ENCODE results near the gene RETN.

Gene RETN, protein sequence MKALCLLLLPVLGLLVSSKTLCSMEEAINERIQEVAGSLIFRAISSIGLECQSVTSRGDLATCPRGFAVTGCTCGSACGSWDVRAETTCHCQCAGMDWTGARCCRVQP

GRCh38 chr19:7668842-7669241 lies at the start of gene RETN:
TSS of gene RETN (plus strand) at chr19:7669049. CDS start at chr19:7669327, 278 bp downstream.
- Histone ChIP-seq H3K27ac (ENCODE audit: low read depth, low read length) (no peak within 1 kb of the TSS), H3K4me1 (ENCODE audit: control insufficient read depth in 5 of 5, insufficient read depth in 5 of 5, low read length in 5 of 5) (peaks cover 0 to 3% (median 0%) of the 10 kb centered on the region in 5 donors), H3K9me3 (ENCODE audit: control insufficient read depth in 5 of 5, low read length in 5 of 5) (peaks cover 0 to 5% (median 2%) of the 10 kb centered on the region in 5 donors), H3K27me3 (ENCODE audit: control insufficient read depth in 5 of 5, insufficient read depth in 4 of 5, low read length in 5 of 5) (peaks cover 4 to 27% (median 20%) of the 10 kb centered on the region in 5 donors), H3K36me3 (ENCODE audit: control insufficient read depth in 5 of 5, insufficient read depth in 5 of 5, low read length in 5 of 5) (no peaks in the 10 kb centered on the region), H3K4me3 (ENCODE audit: low read depth in 1 of 5, low read length in 5 of 5) (no peak within 1 kb of the TSS), H3K9ac (ENCODE audit: low read length in 5 of 5) (no peak within 1 kb of the TSS)

GRCh38 chr19:7619671-7620441 lies 49.0 kb upstream of the RETN start:
- Histone ChIP-seq H3K4me3 (ENCODE audit: low read depth in 1 of 5, low read length in 5 of 5) (no peak overlapping the region), H3K4me1 (ENCODE audit: control insufficient read depth in 5 of 5, insufficient read depth in 5 of 5, low read length in 5 of 5) (peaks cover 0 to 6% (median 0%) of the 10 kb centered on the region in 5 donors), H3K27ac (ENCODE audit: low read depth, low read length) (no peak overlapping the region), H3K9ac (ENCODE audit: low read length in 5 of 5) (no peak overlapping the region), H3K27me3 (ENCODE audit: control insufficient read depth in 5 of 5, insufficient read depth in 4 of 5, low read length in 5 of 5) (no peaks in the 10 kb centered on the region), H3K36me3 (ENCODE audit: control insufficient read depth in 5 of 5, insufficient read depth in 5 of 5, low read length in 5 of 5) (peaks cover 0 to 67% (median 60%) of the 10 kb centered on the region in 5 donors), H3K9me3 (ENCODE audit: control insufficient read depth in 5 of 5, low read length in 5 of 5) (no peaks in the 10 kb centered on the region)

DNA sequence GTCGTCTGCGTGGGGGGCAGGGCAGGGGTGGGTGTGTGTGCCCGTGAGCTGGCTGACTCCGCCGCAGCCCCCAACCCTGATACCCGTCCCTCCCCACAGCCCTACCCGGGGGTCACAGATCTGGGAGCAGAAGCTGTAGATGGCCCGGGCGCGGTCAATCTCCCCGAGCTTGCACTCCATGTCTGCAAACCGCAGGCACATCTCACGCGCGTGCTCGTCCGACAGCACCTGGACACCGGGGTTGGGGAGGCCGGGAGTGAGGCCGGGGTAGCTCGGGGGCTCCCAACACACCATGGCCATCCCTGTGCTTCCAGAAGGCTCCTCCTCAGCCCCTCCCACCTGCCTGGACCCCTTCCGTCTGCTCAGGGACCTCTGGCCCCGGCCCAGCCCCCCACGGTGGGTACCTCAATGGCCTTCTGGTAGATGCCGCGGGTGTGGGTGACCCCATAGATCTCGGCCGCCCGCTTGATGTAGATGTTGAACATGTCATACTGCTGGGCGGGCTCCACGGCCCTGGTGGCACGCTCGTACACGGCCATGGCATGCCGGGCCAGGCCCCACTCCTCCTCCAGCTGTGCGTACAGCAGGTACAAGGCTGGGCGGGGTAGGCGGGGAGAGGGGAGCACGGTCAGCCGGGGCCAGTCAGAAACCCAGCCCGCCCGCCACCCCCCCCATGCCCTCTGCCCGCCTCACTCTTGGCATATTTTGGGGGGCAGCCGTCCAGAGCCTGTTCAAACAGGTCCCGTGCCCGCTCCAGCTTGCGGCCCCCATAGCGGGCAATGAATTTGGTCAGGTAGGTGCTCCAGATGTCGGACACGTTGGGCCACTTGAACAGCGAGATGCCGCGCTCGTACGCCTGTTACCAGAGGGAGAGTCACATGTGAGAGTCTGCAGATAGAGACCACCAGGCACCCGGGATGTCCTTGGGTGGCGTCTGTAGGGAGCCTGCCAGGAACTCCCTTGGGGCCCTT lies 48.1 kb upstream of the RETN start:
- peaks cover 0 to 76% (median 67%) of the 10 kb centered on the region in 5 donors for H3K36me3 ChIP-seq (ENCODE audit: control insufficient read depth in 5 of 5, insufficient read depth in 5 of 5, low read length in 5 of 5)

GRCh38 chr19:7622933-7623685 lies 45.7 kb upstream of the RETN start:
- H3K27ac ChIP-seq (ENCODE audit: low read depth, low read length): no peak overlapping the region

More for the DNA sequence above, 48.1 kb upstream of the RETN start:
- Histone ChIP-seq H3K4me1 (ENCODE audit: control insufficient read depth in 5 of 5, insufficient read depth in 5 of 5, low read length in 5 of 5) (peaks cover 0 to 6% (median 0%) of the 10 kb centered on the region in 5 donors), H3K9ac (ENCODE audit: low read length in 5 of 5) (no peak overlapping the region), H3K27ac (ENCODE audit: low read depth, low read length) (no peak overlapping the region), H3K4me3 (ENCODE audit: low read depth in 1 of 5, low read length in 5 of 5) (no peak overlapping the region), H3K9me3 (ENCODE audit: control insufficient read depth in 5 of 5, low read length in 5 of 5) (no peaks in the 10 kb centered on the region), H3K27me3 (ENCODE audit: control insufficient read depth in 5 of 5, insufficient read depth in 4 of 5, low read length in 5 of 5) (no peaks in the 10 kb centered on the region)

GRCh38 chr19:7623725-7624603 lies 44.9 kb upstream of the RETN start:
- H3K4me1 ChIP-seq (ENCODE audit: control insufficient read depth in 5 of 5, insufficient read depth in 5 of 5, low read length in 5 of 5): peaks cover 2 to 18% (median 16%) of the 10 kb centered on the region in 5 donors
- peaks cover 0 to 85% (median 75%) of the 10 kb centered on the region in 5 donors for H3K36me3 ChIP-seq (ENCODE audit: control insufficient read depth in 5 of 5, insufficient read depth in 5 of 5, low read length in 5 of 5)
- H3K27me3 ChIP-seq (ENCODE audit: control insufficient read depth in 5 of 5, insufficient read depth in 4 of 5, low read length in 5 of 5): no peaks in the 10 kb centered on the region
- no peak overlapping the region for H3K9ac ChIP-seq (ENCODE audit: low read length in 5 of 5)
- H3K4me3 ChIP-seq (ENCODE audit: low read depth in 1 of 5, low read length in 5 of 5): no peak overlapping the region
- H3K27ac ChIP-seq (ENCODE audit: low read depth, low read length): no peak overlapping the region
- H3K9me3 ChIP-seq (ENCODE audit: control insufficient read depth in 5 of 5, low read length in 5 of 5): no peaks in the 10 kb centered on the region

More at GRCh38 chr19:7622933-7623685, 45.7 kb upstream of the RETN start:
- Histone ChIP-seq H3K36me3 (ENCODE audit: control insufficient read depth in 5 of 5, insufficient read depth in 5 of 5, low read length in 5 of 5) (peaks cover 0 to 93% (median 79%) of the 10 kb centered on the region in 5 donors), H3K4me3 (ENCODE audit: low read depth in 1 of 5, low read length in 5 of 5) (no peak overlapping the region), H3K9me3 (ENCODE audit: control insufficient read depth in 5 of 5, low read length in 5 of 5) (no peaks in the 10 kb centered on the region), H3K27me3 (ENCODE audit: control insufficient read depth in 5 of 5, insufficient read depth in 4 of 5, low read length in 5 of 5) (no peaks in the 10 kb centered on the region), H3K9ac (ENCODE audit: low read length in 5 of 5) (no peak overlapping the region), H3K4me1 (ENCODE audit: control insufficient read depth in 5 of 5, insufficient read depth in 5 of 5, low read length in 5 of 5) (peaks cover 0 to 11% (median 7%) of the 10 kb centered on the region in 5 donors)

DNA sequence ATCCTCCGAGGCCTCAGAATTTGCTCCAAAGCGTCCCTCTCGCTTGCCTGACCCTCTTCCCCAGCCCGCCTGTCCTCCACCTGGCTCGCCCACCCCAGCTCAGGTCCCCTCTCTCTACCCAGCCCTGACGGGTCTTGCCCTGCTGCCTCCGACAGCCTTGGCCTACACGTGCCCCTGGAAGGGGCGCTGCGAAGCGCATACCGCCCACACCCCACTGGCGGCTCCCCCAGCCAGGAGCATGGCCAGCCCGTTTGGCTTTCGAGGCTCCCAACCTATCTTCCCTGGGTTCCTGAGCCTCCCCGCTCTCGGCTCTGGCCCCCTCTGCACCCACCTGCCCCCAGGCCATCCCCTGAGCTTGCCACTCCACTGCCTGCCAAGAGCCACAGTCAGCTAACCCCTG lies 44.0 kb upstream of the RETN start:
- Histone ChIP-seq H3K9me3 (ENCODE audit: control insufficient read depth in 5 of 5, low read length in 5 of 5) (no peaks in the 10 kb centered on the region), H3K36me3 (ENCODE audit: control insufficient read depth in 5 of 5, insufficient read depth in 5 of 5, low read length in 5 of 5) (peaks cover 0 to 78% (median 69%) of the 10 kb centered on the region in 5 donors), H3K4me3 (ENCODE audit: low read depth in 1 of 5, low read length in 5 of 5) (no peak overlapping the region), H3K9ac (ENCODE audit: low read length in 5 of 5) (no peak overlapping the region), H3K4me1 (ENCODE audit: control insufficient read depth in 5 of 5, insufficient read depth in 5 of 5, low read length in 5 of 5) (peaks cover 2 to 22% (median 17%) of the 10 kb centered on the region in 5 donors), H3K27ac (ENCODE audit: low read depth, low read length) (no peak overlapping the region), H3K27me3 (ENCODE audit: control insufficient read depth in 5 of 5, insufficient read depth in 4 of 5, low read length in 5 of 5) (no peaks in the 10 kb centered on the region)

- Histone ChIP-seq H3K27ac (ENCODE audit: low read depth, low read length) (no peak overlapping the region), H3K4me1 (ENCODE audit: control insufficient read depth in 5 of 5, insufficient read depth in 5 of 5, low read length in 5 of 5) (peaks cover 5 to 32% (median 28%) of the 10 kb centered on the region in 5 donors), H3K9ac (ENCODE audit: low read length in 5 of 5) (no peak overlapping the region), H3K9me3 (ENCODE audit: control insufficient read depth in 5 of 5, low read length in 5 of 5) (no peaks in the 10 kb centered on the region), H3K36me3 (ENCODE audit: control insufficient read depth in 5 of 5, insufficient read depth in 5 of 5, low read length in 5 of 5) (peaks cover 0 to 67% (median 58%) of the 10 kb centered on the region in 5 donors), H3K4me3 (ENCODE audit: low read depth in 1 of 5, low read length in 5 of 5) (no peak overlapping the region), H3K27me3 (ENCODE audit: control insufficient read depth in 5 of 5, insufficient read depth in 4 of 5, low read length in 5 of 5) (no peaks in the 10 kb centered on the region)
These were observed 43.0 kb upstream of the RETN start for GRCh38 chr19:7625763-7626372.

DNA sequence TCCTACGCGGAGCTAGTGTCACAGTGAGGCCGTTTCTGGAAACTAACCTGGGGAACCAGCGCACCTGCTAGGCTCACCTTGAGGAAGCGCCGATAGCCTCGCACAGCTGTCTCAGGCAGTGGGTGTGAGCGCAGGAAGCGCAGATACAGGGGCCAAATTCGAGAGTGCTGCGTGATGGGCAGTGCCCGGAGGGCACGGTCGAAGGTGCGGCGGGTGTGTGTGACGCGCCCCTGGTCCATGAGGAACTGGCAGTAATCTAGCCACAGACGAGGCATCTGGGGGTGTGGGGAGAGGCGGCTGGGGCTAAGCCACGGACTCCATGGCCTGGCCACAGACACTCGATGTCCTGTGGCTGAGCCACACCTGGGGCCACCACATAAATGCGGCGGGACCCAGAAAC lies 41.7 kb upstream of the RETN start:
- Histone ChIP-seq H3K9me3 (ENCODE audit: control insufficient read depth in 5 of 5, low read length in 5 of 5) (no peaks in the 10 kb centered on the region), H3K9ac (ENCODE audit: low read length in 5 of 5) (no peak overlapping the region), H3K36me3 (ENCODE audit: control insufficient read depth in 5 of 5, insufficient read depth in 5 of 5, low read length in 5 of 5) (peaks cover 0 to 61% (median 51%) of the 10 kb centered on the region in 5 donors), H3K27ac (ENCODE audit: low read depth, low read length) (no peak overlapping the region), H3K4me3 (ENCODE audit: low read depth in 1 of 5, low read length in 5 of 5) (no peak overlapping the region), H3K27me3 (ENCODE audit: control insufficient read depth in 5 of 5, insufficient read depth in 4 of 5, low read length in 5 of 5) (no peaks in the 10 kb centered on the region), H3K4me1 (ENCODE audit: control insufficient read depth in 5 of 5, insufficient read depth in 5 of 5, low read length in 5 of 5) (peaks cover 5 to 34% (median 28%) of the 10 kb centered on the region in 5 donors)

Measured in subcutaneous abdominal adipose tissue (tissue), 5 donors.